ENCODE results near the gene PLN.
A peak's percentile ranks its signal among the peaks of the same experiment; 100 is the strongest.

Gene PLN

DNA sequence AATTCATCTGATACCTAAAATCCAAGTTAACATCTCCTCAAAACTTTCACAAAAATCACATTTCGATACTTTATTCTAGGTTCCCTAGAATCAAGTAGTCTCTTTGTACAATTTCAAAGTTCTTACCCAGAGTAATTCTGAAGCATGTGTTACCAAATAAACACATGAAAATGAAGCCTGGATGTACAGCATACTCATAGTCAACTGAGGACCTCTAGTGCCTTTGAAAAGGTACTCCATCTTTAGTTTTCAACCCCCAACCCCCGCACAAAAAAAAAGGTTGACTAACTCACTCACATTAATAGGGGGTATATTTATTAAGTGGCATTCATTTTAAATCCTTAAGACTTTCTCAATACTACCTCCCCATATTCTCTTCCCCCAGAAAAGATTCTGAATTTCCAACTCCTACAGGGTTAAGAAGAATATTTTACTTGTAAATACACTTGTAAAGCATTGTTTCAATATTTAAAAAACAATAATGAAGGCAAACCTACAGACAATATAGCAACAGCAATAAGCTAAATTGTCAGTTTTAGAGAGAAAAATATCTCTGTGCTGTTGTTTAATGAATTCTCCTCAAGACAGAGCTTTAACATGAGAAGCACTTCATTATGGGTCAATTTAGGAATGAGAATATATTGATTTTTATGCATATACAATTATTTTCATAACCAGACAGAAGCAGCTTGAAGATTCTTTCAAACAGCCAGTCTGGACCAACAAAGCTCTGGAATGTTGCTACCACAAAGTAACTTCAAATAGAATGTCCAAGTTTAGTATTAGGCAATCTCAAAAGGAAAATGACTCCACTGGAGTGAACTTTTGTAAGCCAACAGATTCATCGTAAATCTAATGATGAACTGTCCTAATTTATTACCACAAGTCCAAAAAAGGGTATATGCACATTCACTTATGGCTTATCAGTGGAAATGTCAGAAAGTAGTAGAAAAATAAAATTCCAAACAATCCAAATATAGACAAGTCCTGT, 3.3 kb downstream of the PLN start:
- Mint-ChIP-seq H3K4me3 (no peak overlapping the region), H3K27me3 (no peaks in the 10 kb centered on the region), H3K9me3 (no peaks in the 10 kb centered on the region), H3K27ac (no peak overlapping the region), H3K36me3 (ENCODE audit: low read depth) (peaks cover 15% of the 10 kb centered on the region), H3K4me1 (peaks cover 41% of the 10 kb centered on the region)
- ATAC-seq: peak; percentile 71
- DNase-seq: no peak

DNA sequence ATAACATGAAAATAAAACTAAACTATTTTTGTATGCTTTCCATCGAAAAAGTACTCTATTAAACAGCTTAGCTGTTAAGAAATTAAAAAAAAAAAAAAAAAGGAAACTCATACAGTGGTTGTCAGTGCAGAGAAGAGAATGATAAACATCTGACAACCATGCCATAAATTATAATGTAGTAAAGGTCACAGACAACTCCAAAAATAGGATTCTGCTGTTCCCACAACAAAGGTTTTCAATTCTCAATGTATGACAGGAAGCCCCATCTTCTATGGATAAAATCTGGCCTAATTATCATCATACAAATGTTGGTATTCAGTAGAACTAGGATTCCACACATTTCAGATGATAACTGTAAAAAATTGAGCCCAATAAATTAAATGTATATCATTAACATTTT, 5.0 kb downstream of the PLN start:
- no peaks in the 10 kb centered on the region for H3K27me3 Mint-ChIP-seq
- H3K4me3 Mint-ChIP-seq: no peak overlapping the region
- no peak for DNase-seq
- ATAC-seq: no peak
- no peaks in the 10 kb centered on the region for H3K9me3 Mint-ChIP-seq
- no peak overlapping the region for H3K27ac Mint-ChIP-seq
- peaks cover 40% of the 10 kb centered on the region for H3K4me1 Mint-ChIP-seq
- peaks cover 19% of the 10 kb centered on the region for H3K36me3 Mint-ChIP-seq (ENCODE audit: low read depth)

GRCh38 chr6:118554698-118555097, 6.6 kb downstream of the PLN start:
- Mint-ChIP-seq H3K4me1 (peaks cover 46% of the 10 kb centered on the region), H3K27ac (no peak overlapping the region), H3K36me3 (ENCODE audit: low read depth) (peaks cover 24% of the 10 kb centered on the region), H3K9me3 (no peaks in the 10 kb centered on the region), H3K4me3 (no peak overlapping the region), H3K27me3 (no peaks in the 10 kb centered on the region)
- ATAC-seq (no peak), DNase-seq (no peak)

GRCh38 chr6:118558464-118559217, 10.5 kb downstream of the PLN start:
- Mint-ChIP-seq H3K27ac (peak overlapping the region; percentile 83), H3K9me3 (no peaks in the 10 kb centered on the region), H3K4me3 (peak overlapping the region; percentile 65), H3K4me1 (peaks cover 37% of the 10 kb centered on the region), H3K27me3 (no peaks in the 10 kb centered on the region), H3K36me3 (ENCODE audit: low read depth) (peaks cover 30% of the 10 kb centered on the region)
- DNase-seq (no peak), ATAC-seq (peak; percentile 86)

- Mint-ChIP-seq H3K9me3 (no peaks in the 10 kb centered on the region), H3K4me1 (peaks cover 37% of the 10 kb centered on the region), H3K27ac (peak overlapping the region; percentile 83), H3K36me3 (ENCODE audit: low read depth) (peaks cover 27% of the 10 kb centered on the region), H3K4me3 (peak overlapping the region; percentile 65), H3K27me3 (no peaks in the 10 kb centered on the region)
- DNase-seq (no peak), ATAC-seq (no peak)
These were observed 11.6 kb downstream of the PLN start for GRCh38 chr6:118559659-118560058.

GRCh38 chr6:118562248-118562647, 14.2 kb downstream of the PLN start:
- peaks cover 42% of the 10 kb centered on the region for H3K4me1 Mint-ChIP-seq
- DNase-seq (no peak), ATAC-seq (no peak)
- peaks cover 26% of the 10 kb centered on the region for H3K36me3 Mint-ChIP-seq (ENCODE audit: low read depth)
- no peak overlapping the region for H3K4me3 Mint-ChIP-seq
- no peaks in the 10 kb centered on the region for H3K9me3 Mint-ChIP-seq
- no peaks in the 10 kb centered on the region for H3K27me3 Mint-ChIP-seq
- H3K27ac Mint-ChIP-seq: no peak overlapping the region

DNA sequence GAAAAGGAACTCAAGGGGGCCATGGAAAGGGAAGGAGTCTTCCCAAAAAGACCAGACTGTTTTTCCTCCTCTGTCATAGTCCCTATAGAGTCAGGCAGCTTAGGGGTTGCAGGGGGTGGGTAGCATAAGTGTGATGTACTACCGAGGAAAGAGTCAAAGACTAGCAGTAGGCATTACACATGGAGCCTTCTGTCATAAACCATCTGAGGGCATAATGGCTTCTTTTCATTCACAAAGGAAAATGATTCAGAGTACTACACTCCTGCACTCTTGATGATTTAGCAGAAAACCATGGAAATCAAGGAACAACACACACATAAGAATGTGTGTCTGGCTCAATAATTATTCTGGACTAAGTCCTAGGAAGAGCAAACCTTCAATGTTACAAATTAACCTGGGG, 14.9 kb downstream of the PLN start:
- no peaks in the 10 kb centered on the region for H3K27me3 Mint-ChIP-seq

GRCh38 chr6:118565311-118565960, 17.3 kb downstream of the PLN start:
- ATAC-seq (peak; percentile 75), DNase-seq (no peak)
- Mint-ChIP-seq H3K4me1 (peaks cover 20% of the 10 kb centered on the region), H3K27me3 (no peaks in the 10 kb centered on the region), H3K9me3 (no peaks in the 10 kb centered on the region), H3K27ac (no peak overlapping the region), H3K36me3 (ENCODE audit: low read depth) (peaks cover 16% of the 10 kb centered on the region), H3K4me3 (no peak overlapping the region)

More for the DNA sequence above, 14.9 kb downstream of the PLN start:
- no peak overlapping the region for H3K27ac Mint-ChIP-seq
- no peak for ATAC-seq
- peaks cover 35% of the 10 kb centered on the region for H3K4me1 Mint-ChIP-seq
- no peak overlapping the region for H3K4me3 Mint-ChIP-seq
- DNase-seq: no peak
- H3K9me3 Mint-ChIP-seq: no peaks in the 10 kb centered on the region
- H3K36me3 Mint-ChIP-seq (ENCODE audit: low read depth): peaks cover 22% of the 10 kb centered on the region

- no peak overlapping the region for H3K4me3 Mint-ChIP-seq
- no peaks in the 10 kb centered on the region for H3K27me3 Mint-ChIP-seq
- no peak overlapping the region for H3K27ac Mint-ChIP-seq
- no peaks in the 10 kb centered on the region for H3K9me3 Mint-ChIP-seq
- ATAC-seq (no peak), DNase-seq (no peak)
- H3K4me1 Mint-ChIP-seq: peaks cover 19% of the 10 kb centered on the region
- peaks cover 12% of the 10 kb centered on the region for H3K36me3 Mint-ChIP-seq (ENCODE audit: low read depth)
These were observed 19.9 kb downstream of the PLN start for GRCh38 chr6:118567974-118568373.

- no peaks in the 10 kb centered on the region for H3K27me3 Mint-ChIP-seq
- peaks cover 19% of the 10 kb centered on the region for H3K4me1 Mint-ChIP-seq
- peaks cover 14% of the 10 kb centered on the region for H3K9me3 Mint-ChIP-seq
- ATAC-seq (no peak), DNase-seq (no peak)
- H3K36me3 Mint-ChIP-seq (ENCODE audit: low read depth): peaks cover 22% of the 10 kb centered on the region
- H3K27ac Mint-ChIP-seq: no peak overlapping the region
- no peak overlapping the region for H3K4me3 Mint-ChIP-seq
These were observed 21.4 kb downstream of the PLN start for GRCh38 chr6:118569498-118569897.

GRCh38 chr6:118571121-118571520, 23.0 kb downstream of the PLN start:
- Mint-ChIP-seq H3K27me3 (no peaks in the 10 kb centered on the region), H3K36me3 (ENCODE audit: low read depth) (peaks cover 30% of the 10 kb centered on the region), H3K4me1 (peaks cover 13% of the 10 kb centered on the region), H3K4me3 (no peak overlapping the region), H3K27ac (no peak overlapping the region), H3K9me3 (peaks cover 28% of the 10 kb centered on the region)
- ATAC-seq (no peak), DNase-seq (no peak)

DNA sequence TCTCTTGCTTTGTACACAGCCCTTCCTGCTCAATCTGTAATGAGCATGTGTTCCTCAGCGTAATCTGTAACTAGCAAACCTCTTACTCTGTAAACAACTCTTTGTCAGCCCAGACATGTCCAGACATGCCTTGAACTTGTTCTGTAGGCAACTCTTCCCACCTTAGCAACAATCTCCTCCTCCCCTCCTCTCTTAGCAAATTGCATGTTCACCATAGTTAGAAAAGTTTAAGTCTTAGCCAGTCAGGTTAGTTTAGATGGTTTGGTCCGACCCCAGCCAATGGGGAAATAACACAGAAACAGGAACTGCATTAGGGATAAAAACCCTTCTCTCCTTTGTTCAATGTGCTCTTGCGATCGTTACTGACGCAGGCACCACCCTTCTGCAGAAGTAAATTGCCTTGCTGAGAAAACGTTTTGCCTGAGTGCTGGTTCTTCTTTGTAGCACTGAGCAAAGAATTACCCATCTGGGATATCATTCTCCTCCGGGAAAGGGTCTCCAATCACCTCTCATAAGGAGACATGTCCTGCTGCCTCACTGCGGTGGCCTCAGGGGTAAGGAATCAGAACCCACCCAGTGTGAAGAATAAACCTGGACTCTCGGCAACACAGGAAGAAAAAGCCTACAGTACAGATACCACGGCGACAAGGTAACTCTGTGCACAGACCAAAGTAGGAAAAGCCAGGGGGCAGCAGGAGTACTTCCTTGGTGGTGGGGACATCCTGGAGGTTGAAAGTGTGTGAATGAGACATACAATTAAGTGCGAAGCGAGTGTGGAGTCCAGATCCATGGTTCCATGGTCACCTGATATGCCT, 26.2 kb downstream of the PLN start:
- peaks cover 57% of the 10 kb centered on the region for H3K36me3 Mint-ChIP-seq (ENCODE audit: low read depth)
- ATAC-seq (no peak), DNase-seq (no peak)
- H3K4me3 Mint-ChIP-seq: no peak overlapping the region
- H3K4me1 Mint-ChIP-seq: peaks cover 10% of the 10 kb centered on the region
- peaks cover 53% of the 10 kb centered on the region for H3K9me3 Mint-ChIP-seq
- no peaks in the 10 kb centered on the region for H3K27me3 Mint-ChIP-seq
- peak overlapping the region; percentile 16 for H3K27ac Mint-ChIP-seq

- no peak overlapping the region for H3K27ac Mint-ChIP-seq
- H3K9me3 Mint-ChIP-seq: peaks cover 78% of the 10 kb centered on the region
- H3K27me3 Mint-ChIP-seq: no peaks in the 10 kb centered on the region
- H3K4me1 Mint-ChIP-seq: peaks cover 2% of the 10 kb centered on the region
- no peak for DNase-seq
- peaks cover 81% of the 10 kb centered on the region for H3K36me3 Mint-ChIP-seq (ENCODE audit: low read depth)
- no peak overlapping the region for H3K4me3 Mint-ChIP-seq
- ATAC-seq: no peak
These were observed 29.9 kb downstream of the PLN start for GRCh38 chr6:118577972-118578371.

DNA sequence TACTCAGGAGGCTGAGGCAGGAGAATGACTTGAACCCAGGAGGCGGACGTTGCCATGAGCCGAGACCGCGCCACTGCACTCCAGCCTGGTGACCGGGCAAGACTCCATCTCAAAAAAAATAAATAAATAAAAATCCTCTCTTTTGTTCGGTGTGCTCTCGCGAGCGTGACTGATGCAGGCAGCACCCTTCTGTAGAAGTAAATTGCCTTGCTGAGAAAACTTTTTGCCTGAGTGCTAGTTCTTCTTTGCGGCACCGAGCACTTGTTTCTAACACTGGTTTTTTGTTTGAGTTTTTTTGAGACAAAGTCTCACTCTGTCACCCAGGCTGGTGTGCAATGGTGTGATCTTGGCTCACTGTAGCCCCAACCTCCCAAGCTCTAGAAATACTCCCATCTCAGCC, 30.5 kb downstream of the PLN start:
- no peak for ATAC-seq
- H3K27ac Mint-ChIP-seq: no peak overlapping the region
- no peak for DNase-seq

More for the DNA sequence above, 30.5 kb downstream of the PLN start:
- H3K36me3 Mint-ChIP-seq (ENCODE audit: low read depth): peaks cover 77% of the 10 kb centered on the region
- peaks cover 2% of the 10 kb centered on the region for H3K4me1 Mint-ChIP-seq
- peaks cover 73% of the 10 kb centered on the region for H3K9me3 Mint-ChIP-seq
- no peak overlapping the region for H3K4me3 Mint-ChIP-seq
- no peaks in the 10 kb centered on the region for H3K27me3 Mint-ChIP-seq
